Calu3 (cell line): ENCODE results near the gene DMD. TPM values are rescaled to one million over a fixed set of nuclear protein-coding genes. Genes with fewer than 3 reads are reported as not detected.

Experiments
- BruUV-seq: library from RNA; stranded (reverse); fragments of 400-500 nt; replicated peaks from 2 replicates; lab custom pipeline; 2021; lab: Mats Ljungman, UMichigan
- CTCF ChIA-PET: fragments of 300-600 bp; sonication (Branson Sonifier 250); formaldehyde crosslinking; loops from one replicate; lab custom pipeline; 2022; ENCODE audit warnings: antibody characterized with exemption; lab: Charles Lee
- DNase-seq: peaks from one replicate; pipeline ENCODE4 v3.0.0; 2022
- H3K27ac Mint-ChIP-seq: one replicate; pipeline ENCODE4 v1.8.0; 2022; ENCODE audit warnings: mixed read lengths; ENCODE audit not compliant: unreplicated experiment
- H3K27me3 Mint-ChIP-seq: one replicate; pipeline ENCODE4 v1.8.0; 2022; ENCODE audit warnings: mixed read lengths; ENCODE audit not compliant: unreplicated experiment
- H3K36me3 Mint-ChIP-seq: one replicate; pipeline ENCODE4 v1.8.0; 2022; ENCODE audit warnings: mild to moderate bottlenecking, moderate library complexity, mixed read lengths; ENCODE audit not compliant: insufficient read depth, unreplicated experiment
- H3K4me1 Mint-ChIP-seq: one replicate; pipeline ENCODE4 v1.8.0; 2022; ENCODE audit warnings: mild to moderate bottlenecking, low read depth, mixed read lengths; ENCODE audit not compliant: unreplicated experiment
- H3K4me3 Mint-ChIP-seq: one replicate; pipeline ENCODE4 v1.8.0; 2022; ENCODE audit warnings: mild to moderate bottlenecking, low read depth, moderate library complexity, mixed read lengths; ENCODE audit not compliant: unreplicated experiment
- H3K9me3 Mint-ChIP-seq: one replicate; pipeline ENCODE4 v1.8.0; 2022; ENCODE audit warnings: low read depth, mixed read lengths; ENCODE audit not compliant: unreplicated experiment
- intact Hi-C: fragments of 100-400 bp; cut with micrococcal nuclease; formaldehyde crosslinking; loops from one replicate; pipeline ENCODE4 v1.10.0; 2022; ENCODE audit not compliant: unreplicated experiment
- total RNA-seq: library from RNA; stranded (reverse); gene quantifications from 2 replicates; pipeline ENCODE4 v1.2.3, GENCODE V29; 2022
- TF ChIP-seq, protein P1 (sequence below): fragments of 200-600 bp; IDR thresholded peaks from one replicate; pipeline ENCODE4 v1.8.0; 2022; ENCODE audit warnings: antibody characterized with exemption; ENCODE audit not compliant: unreplicated experiment

DMD gene
- total RNA-seq, 1 experiment from 2014 or later: 11.6 TPM

DNA sequence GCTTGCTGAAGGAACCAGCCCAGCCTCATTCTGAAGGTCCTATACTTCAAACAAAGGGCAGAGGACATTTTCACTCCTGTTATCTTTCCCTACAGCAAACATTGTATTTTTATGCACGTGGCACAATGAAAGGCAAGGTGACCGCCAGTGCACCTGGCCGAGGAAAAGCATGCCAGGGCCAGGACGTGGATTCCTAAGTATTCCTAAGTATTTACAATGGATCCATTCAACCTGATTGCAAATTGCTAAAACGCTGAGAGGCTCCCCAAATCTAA, 2011.6 kb downstream of the DMD start:
- CTCF ChIA-PET: no interaction called here
- no peak overlapping the region for H3K27ac Mint-ChIP-seq
- H3K36me3 Mint-ChIP-seq: no peaks in the 10 kb centered on the region
- DNase-seq: no peak
- TF ChIP-seq, protein P1, sequence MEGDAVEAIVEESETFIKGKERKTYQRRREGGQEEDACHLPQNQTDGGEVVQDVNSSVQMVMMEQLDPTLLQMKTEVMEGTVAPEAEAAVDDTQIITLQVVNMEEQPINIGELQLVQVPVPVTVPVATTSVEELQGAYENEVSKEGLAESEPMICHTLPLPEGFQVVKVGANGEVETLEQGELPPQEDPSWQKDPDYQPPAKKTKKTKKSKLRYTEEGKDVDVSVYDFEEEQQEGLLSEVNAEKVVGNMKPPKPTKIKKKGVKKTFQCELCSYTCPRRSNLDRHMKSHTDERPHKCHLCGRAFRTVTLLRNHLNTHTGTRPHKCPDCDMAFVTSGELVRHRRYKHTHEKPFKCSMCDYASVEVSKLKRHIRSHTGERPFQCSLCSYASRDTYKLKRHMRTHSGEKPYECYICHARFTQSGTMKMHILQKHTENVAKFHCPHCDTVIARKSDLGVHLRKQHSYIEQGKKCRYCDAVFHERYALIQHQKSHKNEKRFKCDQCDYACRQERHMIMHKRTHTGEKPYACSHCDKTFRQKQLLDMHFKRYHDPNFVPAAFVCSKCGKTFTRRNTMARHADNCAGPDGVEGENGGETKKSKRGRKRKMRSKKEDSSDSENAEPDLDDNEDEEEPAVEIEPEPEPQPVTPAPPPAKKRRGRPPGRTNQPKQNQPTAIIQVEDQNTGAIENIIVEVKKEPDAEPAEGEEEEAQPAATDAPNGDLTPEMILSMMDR: no peak
- H3K4me3 Mint-ChIP-seq: no peak overlapping the region
- intact Hi-C loops: no loop called here
- BruUV-seq: no TSS peak
- H3K9me3 Mint-ChIP-seq: peaks cover 3% of the 10 kb centered on the region
- no peaks in the 10 kb centered on the region for H3K4me1 Mint-ChIP-seq
- no peaks in the 10 kb centered on the region for H3K27me3 Mint-ChIP-seq

DNA sequence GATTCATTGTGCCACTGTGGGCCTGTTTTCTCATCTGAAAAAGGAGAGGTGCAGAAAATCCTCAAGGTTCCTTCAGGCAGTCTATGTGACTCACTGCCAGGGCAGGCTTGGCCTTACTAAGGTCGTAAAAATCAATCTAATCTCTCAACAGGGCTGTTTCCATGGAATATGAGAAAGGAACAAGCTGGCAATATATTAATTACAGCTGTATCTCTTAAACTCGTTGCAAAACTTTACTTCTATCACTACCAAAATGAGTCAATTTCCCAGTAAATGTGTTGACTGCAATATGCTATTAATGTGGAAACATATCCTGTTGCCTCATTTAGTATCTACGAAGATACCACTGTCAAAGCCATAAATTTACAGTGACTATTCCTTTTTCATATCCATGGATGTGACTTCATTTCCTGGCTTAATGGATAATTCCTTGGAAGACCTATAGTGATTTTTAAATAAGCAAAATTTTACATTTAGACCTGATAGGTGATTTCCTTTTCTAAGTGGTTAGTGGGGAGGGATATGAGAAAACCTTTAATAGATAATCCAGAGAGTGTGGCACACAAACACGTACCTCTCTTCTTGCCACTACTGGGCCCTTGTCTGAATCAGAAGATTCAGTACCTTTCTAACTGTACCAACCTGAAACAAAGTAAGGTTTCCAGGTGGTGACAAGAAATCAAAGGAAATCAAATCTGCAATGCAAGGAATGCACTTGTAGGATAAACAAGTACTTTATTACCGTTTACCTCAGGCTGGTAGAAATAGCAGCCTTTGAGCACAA, 2012.1 kb downstream of the DMD start:
- no peak for DNase-seq
- H3K27me3 Mint-ChIP-seq: no peaks in the 10 kb centered on the region
- H3K9me3 Mint-ChIP-seq: peaks cover 3% of the 10 kb centered on the region
- no TSS peak for BruUV-seq
- CTCF ChIA-PET: no interaction called here
- no peak overlapping the region for H3K4me3 Mint-ChIP-seq
- no peak overlapping the region for H3K27ac Mint-ChIP-seq
- intact Hi-C loops: no loop called here
- TF ChIP-seq, protein P1: no peak
- H3K4me1 Mint-ChIP-seq: no peaks in the 10 kb centered on the region
- H3K36me3 Mint-ChIP-seq: no peaks in the 10 kb centered on the region

DNA sequence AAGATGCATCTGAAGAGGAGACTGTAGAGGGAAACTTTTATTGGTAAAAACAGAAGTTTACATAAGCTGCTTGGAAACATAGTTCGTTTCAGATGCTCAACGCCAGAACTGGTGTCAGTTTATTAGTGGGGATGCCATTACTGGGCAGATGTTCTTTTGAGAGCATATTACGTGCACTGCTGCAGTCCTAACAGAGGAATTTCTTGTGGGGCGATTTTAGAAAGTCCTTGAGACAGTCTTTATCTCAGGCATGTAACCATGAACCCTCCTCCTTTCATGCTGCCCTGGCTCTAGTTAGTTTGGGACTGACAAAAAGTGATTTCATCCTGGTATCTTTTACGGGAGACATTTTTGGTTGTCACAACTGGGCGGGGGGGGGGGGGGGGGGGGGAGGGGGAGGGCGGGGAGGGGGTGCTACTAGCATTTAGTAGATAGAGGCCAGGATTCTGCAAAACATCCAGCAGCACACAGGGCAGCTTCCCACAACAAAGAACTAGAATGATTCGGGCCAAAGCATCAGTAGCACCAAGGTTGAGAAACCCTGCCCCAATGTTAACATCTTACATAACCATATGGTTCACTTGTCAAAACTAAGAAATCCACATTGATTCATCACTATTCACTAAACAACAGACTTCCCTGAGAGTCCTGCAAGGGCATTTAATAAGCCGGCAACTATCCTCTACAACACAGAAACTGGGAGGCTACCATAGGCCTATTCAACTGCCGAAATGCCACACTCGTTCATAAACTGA, 2021.0 kb downstream of the DMD start:
- no peaks in the 10 kb centered on the region for H3K27me3 Mint-ChIP-seq
- no peaks in the 10 kb centered on the region for H3K4me1 Mint-ChIP-seq
- no peaks in the 10 kb centered on the region for H3K36me3 Mint-ChIP-seq
- no peak for DNase-seq
- TF ChIP-seq, protein P1: no peak
- no peak overlapping the region for H3K27ac Mint-ChIP-seq
- no TSS peak for BruUV-seq
- H3K9me3 Mint-ChIP-seq: no peaks in the 10 kb centered on the region
- intact Hi-C loops: no loop called here
- CTCF ChIA-PET: no interaction called here
- no peak overlapping the region for H3K4me3 Mint-ChIP-seq

DNA sequence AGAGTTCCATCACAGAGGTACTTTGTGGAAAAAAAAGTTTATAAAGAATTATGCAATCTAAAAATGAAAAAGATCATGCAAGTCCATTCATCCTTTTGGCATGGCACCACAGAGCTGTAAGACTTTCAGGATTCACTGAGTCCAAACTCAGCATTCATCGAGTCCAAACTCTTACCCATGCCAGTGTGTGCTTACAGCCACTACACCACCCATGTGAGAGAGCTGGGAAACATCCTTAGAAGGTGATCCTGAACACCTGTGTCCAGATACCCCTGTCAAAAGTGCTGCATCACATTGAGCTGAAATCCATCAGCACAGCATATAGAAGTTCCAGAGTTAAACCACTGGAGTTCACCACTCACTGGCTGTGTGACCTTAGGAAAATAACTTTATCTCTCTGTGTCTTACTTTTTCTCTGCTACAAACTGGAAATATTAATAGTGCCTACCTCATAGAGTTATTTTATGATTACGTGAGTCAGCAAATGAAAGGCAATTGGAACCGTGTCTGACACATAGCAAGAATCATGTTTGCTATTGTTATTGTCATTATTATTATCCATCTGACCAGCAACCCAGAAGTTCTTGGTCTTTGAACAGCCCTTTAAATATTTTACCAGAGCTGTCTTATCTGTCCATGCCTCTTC, 2024.5 kb downstream of the DMD start:
- intact Hi-C loops: no loop called here
- CTCF ChIA-PET: no interaction called here
- H3K4me1 Mint-ChIP-seq: no peaks in the 10 kb centered on the region
- no peaks in the 10 kb centered on the region for H3K9me3 Mint-ChIP-seq
- H3K27ac Mint-ChIP-seq: no peak overlapping the region
- BruUV-seq: no TSS peak
- TF ChIP-seq, protein P1: no peak
- H3K4me3 Mint-ChIP-seq: no peak overlapping the region
- H3K27me3 Mint-ChIP-seq: no peaks in the 10 kb centered on the region
- DNase-seq: no peak
- no peaks in the 10 kb centered on the region for H3K36me3 Mint-ChIP-seq
